IMR-90 (cell line): ENCODE data around the gene LRRC10B. TPM values are rescaled to one million over a fixed set of nuclear protein-coding genes. Genes with fewer than 3 reads are reported as not detected.
A peak's percentile ranks its signal among the peaks of the same experiment; 100 is the strongest.

Experiments used
- ATAC-seq: fragments of 200-7000 bp; cut with Tn5 transposase; 2 replicates; pipeline ENCODE4 v1.9.1; 2020; ENCODE audit warnings: low read depth, mild to moderate bottlenecking, moderate library complexity
- BruUV-seq: library from RNA; stranded (reverse); fragments of 400-500 nt; replicated peaks from 2 replicates; lab custom pipeline; 2021; lab: Mats Ljungman, UMichigan
- CTCF ChIA-PET: fragments of 300-600 bp; formaldehyde crosslinking; extraction: SDS; loops from one replicate; lab custom pipeline; 2021; ENCODE audit warnings: antibody characterized with exemption; lab: Yijun Ruan, JAX
- POLR2A ChIA-PET: fragments of 300-600 bp; sonication (Branson Sonifier 250); formaldehyde crosslinking; loops from one replicate; lab custom pipeline; 2022; ENCODE audit warnings: antibody characterized with exemption; ENCODE audit not compliant: unreplicated experiment; lab: Charles Lee
- DNase-seq: peaks from one replicate; pipeline ENCODE4 v3.0.0; 2013
- H2AFZ ChIP-seq: replicated peaks from 2 replicates; pipeline ENCODE3; 2013; ENCODE audit warnings: low read length, mild to moderate bottlenecking; ENCODE audit not compliant: poor library complexity
- H2AK5ac ChIP-seq: 2 replicates; pipeline ENCODE4 v1.6.1; 2013; ENCODE audit warnings: low read depth, low read length, inconsistent platforms
- H2AK9ac ChIP-seq: replicated peaks from 2 replicates; pipeline ENCODE3; 2013; ENCODE audit warnings: mild to moderate bottlenecking, low read depth, low read length, moderate library complexity; ENCODE audit not compliant: poor library complexity
- H2BK120ac ChIP-seq: 2 replicates; pipeline ENCODE4 v1.6.1; 2013; ENCODE audit warnings: low read depth, low read length, inconsistent platforms
- H2BK15ac ChIP-seq: 3 replicates; pipeline ENCODE4 v1.6.1; 2013; ENCODE audit warnings: low read depth, low read length, inconsistent platforms
- H2BK20ac ChIP-seq: 2 replicates; pipeline ENCODE4 v1.6.1; 2013; ENCODE audit warnings: low read depth, mild to moderate bottlenecking, inconsistent platforms, low read length, moderate library complexity
- H2BK5ac ChIP-seq: 2 replicates; pipeline ENCODE4 v1.6.1; 2013; ENCODE audit warnings: mild to moderate bottlenecking, low read depth, low read length, inconsistent platforms; ENCODE audit not compliant: poor library complexity, severe bottlenecking
- H3K14ac ChIP-seq: replicated peaks from 2 replicates; pipeline ENCODE4 v1.6.1; 2013; ENCODE audit warnings: low read depth, low read length, inconsistent platforms
- H3K18ac ChIP-seq: 2 replicates; pipeline ENCODE4 v1.6.1; 2013; ENCODE audit warnings: low read depth, low read length, control low read depth
- H3K23ac ChIP-seq: 2 replicates; pipeline ENCODE4 v1.6.1; 2013; ENCODE audit warnings: low read depth, low read length, inconsistent platforms
- H3K27ac ChIP-seq: 2 replicates; pipeline ENCODE4 v1.5.1; 2013; ENCODE audit warnings: mild to moderate bottlenecking, control low read depth, low read length; ENCODE audit not compliant: insufficient read depth
- H3K27me3 ChIP-seq: 2 replicates; pipeline ENCODE4 v1.6.1; 2013; ENCODE audit warnings: low read length; ENCODE audit not compliant: control insufficient read depth, insufficient read depth
- H3K36me3 ChIP-seq: 2 replicates; pipeline ENCODE4 v1.6.1; 2013; ENCODE audit warnings: low read length, mixed read lengths; ENCODE audit not compliant: control insufficient read depth, insufficient read depth
- H3K4ac ChIP-seq: 2 replicates; pipeline ENCODE4 v1.6.1; 2013; ENCODE audit warnings: low read depth, low read length, inconsistent platforms
- H3K4me1 ChIP-seq: 2 replicates; pipeline ENCODE4 v1.6.1; 2013; ENCODE audit warnings: low read length, mixed read lengths; ENCODE audit not compliant: control insufficient read depth, insufficient read depth
- H3K4me2 ChIP-seq: 2 replicates; pipeline ENCODE4 v1.6.1; 2013; ENCODE audit warnings: low read depth, mild to moderate bottlenecking, control low read depth, low read length, moderate library complexity
- H3K4me3 ChIP-seq: 2 replicates; pipeline ENCODE4 v1.5.1; 2013; ENCODE audit warnings: low read depth, mild to moderate bottlenecking, control low read depth, low read length, moderate library complexity; ENCODE audit not compliant: insufficient read depth
- H3K56ac ChIP-seq: 2 replicates; pipeline ENCODE4 v1.6.1; 2013; ENCODE audit warnings: low read length, inconsistent platforms; ENCODE audit not compliant: insufficient read depth; ENCODE audit errors: extremely low read depth
- H3K79me1 ChIP-seq, 2 experiments: 2 replicates each; pipeline ENCODE4 v1.6.1; 2013; ENCODE audit warnings: low read length in 2 of 2, inconsistent platforms in 1 of 2, low read depth in 1 of 2
- H3K9ac ChIP-seq: 2 replicates; pipeline ENCODE4 v1.6.1; 2013; ENCODE audit warnings: low read depth, low read length, control low read depth
- H3K9me1 ChIP-seq: 2 replicates; pipeline ENCODE4 v1.6.1; 2013; ENCODE audit warnings: low read length, inconsistent platforms; ENCODE audit not compliant: insufficient read depth
- H3K9me3 ChIP-seq: 2 replicates; pipeline ENCODE4 v1.6.1; 2013; ENCODE audit warnings: low read length; ENCODE audit not compliant: control insufficient read depth, insufficient read depth
- H4K20me1 ChIP-seq: 2 replicates; pipeline ENCODE4 v1.6.1; 2013; ENCODE audit warnings: low read length, inconsistent platforms; ENCODE audit not compliant: insufficient read depth
- H4K5ac ChIP-seq: 2 replicates; pipeline ENCODE4 v1.6.1; 2013; ENCODE audit warnings: mild to moderate bottlenecking, low read depth, low read length, control low read depth
- H4K8ac ChIP-seq, 2 experiments: 2 replicates each; pipeline ENCODE4 v1.6.1; 2013; ENCODE audit warnings: low read depth in 2 of 2, low read length in 2 of 2, control low read depth in 1 of 2, inconsistent platforms in 1 of 2
- H4K91ac ChIP-seq: 2 replicates; pipeline ENCODE4 v1.6.1; 2013; ENCODE audit warnings: low read depth, low read length, inconsistent platforms; ENCODE audit not compliant: insufficient read depth
- CHD1 ChIP-seq: IDR thresholded peaks from 2 replicates; pipeline ENCODE4 v1.6.1; 2012; ENCODE audit warnings: low read depth, low read length, improper control_type of control experiment
- MXI1 ChIP-seq: IDR thresholded peaks from 2 replicates; pipeline ENCODE4 v1.6.1; 2012; ENCODE audit warnings: low read depth, mild to moderate bottlenecking, low read length, moderate library complexity, borderline replicate concordance
- NFE2L2 ChIP-seq: fragments of 150-350 bp; IDR thresholded peaks from 2 replicates; pipeline ENCODE4 v1.6.1; 2016; ENCODE audit warnings: low read depth, mild to moderate bottlenecking, low read length
- POLR2A ChIP-seq: IDR thresholded peaks from 2 replicates; pipeline ENCODE4 v1.6.1; 2012; ENCODE audit warnings: mild to moderate bottlenecking, low read depth, low read length
- RFX5 ChIP-seq: IDR thresholded peaks from 2 replicates; pipeline ENCODE4 v1.8.0; 2012; ENCODE audit warnings: low read depth, mild to moderate bottlenecking, low read length, moderate library complexity
- SMC3 ChIP-seq: fragments of 150-350 bp; IDR thresholded peaks from 2 replicates; pipeline ENCODE4 v1.6.1; 2016; ENCODE audit warnings: low read depth, mild to moderate bottlenecking, antibody characterized with exemption, low read length, moderate library complexity
- WGBS, 2 experiments: methylation state at CpG; one replicate each; pipeline versions ENCODE4 v1.1.5 to v1.1.7; 2013; ENCODE audit warnings: missing lambda C conversion rate in 2 of 2; ENCODE audit not compliant: insufficient read length in 1 of 2; ENCODE audit errors: extremely low coverage in 2 of 2; 5-methylcytosine and 5-hydroxymethylcytosine counted together
- dilution Hi-C: fragments of 300-500 bp; cut with HindIII; formaldehyde crosslinking; loops from one replicate; pipeline ENCODE4 v1.14.3; 2018; ENCODE audit warnings: low sequenced_read_pairs; ENCODE audit not compliant: unreplicated experiment
- in situ Hi-C: fragments of 300-500 bp; cut with MboI; formaldehyde crosslinking; loops from 3 replicates; pipeline ENCODE4 v1.14.3; 2019; ENCODE audit warnings: low sequenced_read_pairs, inconsistent platforms, mixed read lengths
- intact Hi-C: fragments of 100-400 bp; cut with micrococcal nuclease; formaldehyde crosslinking; loops from 2 replicates; pipeline ENCODE4 v1.10.0; 2022
- polyA plus RNA-seq, 3 experiments: library from polyadenylated mRNA; depleted of rRNA; stranded (reverse); fragments of >200 nt; gene quantifications; 2 replicates each; pipeline ENCODE4 v1.2.3, GENCODE V29; 2012; ENCODE audit warnings: low replicate concordance in 1 of 3
- total RNA-seq: library from RNA; depleted of rRNA; stranded (reverse); fragments of >200 nt; gene quantifications from 2 replicates; pipeline ENCODE4 v1.2.3, GENCODE V29; 2012
- TF ChIP-seq, protein P1 (sequence below): fragments of 150-350 bp; IDR thresholded peaks from 2 replicates; pipeline ENCODE4 v1.6.1; 2017; ENCODE audit warnings: mild to moderate bottlenecking, antibody characterized with exemption, low read length, low read depth

LRRC10B gene
- total and polyA plus RNA-seq, 2 of the 4 experiments (the other 2 are of a cell fraction) = not detected

DNA sequence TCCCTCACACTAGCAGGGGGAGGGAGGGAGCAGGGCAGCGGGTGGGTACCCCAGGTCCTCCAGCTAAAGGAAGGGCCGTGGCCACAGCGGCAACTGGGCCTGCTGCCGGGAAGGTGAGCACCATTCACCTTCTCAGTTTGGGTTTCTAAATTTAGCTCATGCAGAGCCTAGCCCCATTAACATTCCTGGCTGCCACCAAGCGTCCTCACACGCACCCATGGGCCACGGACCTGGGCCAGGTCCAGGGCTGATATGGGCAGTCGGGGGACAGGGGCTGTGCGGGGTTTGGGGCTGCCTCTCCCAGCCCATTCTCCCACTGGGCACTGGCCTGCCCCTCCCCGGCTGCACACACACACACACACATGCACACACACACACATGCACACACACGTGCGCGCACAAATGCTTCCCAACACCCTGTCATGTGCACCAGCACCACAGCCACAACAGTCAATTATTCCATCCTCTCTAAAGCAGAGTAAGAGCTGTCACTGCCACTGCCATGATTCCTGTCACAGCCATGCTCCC, 43.6 kb downstream of the LRRC10B start:
- Histone ChIP-seq H3K23ac (no peak overlapping the region), H2BK120ac (no peak overlapping the region), H3K9ac (no peak overlapping the region), H3K14ac (no peak overlapping the region), H4K5ac (no peak overlapping the region), H2BK15ac (no peak overlapping the region), H3K56ac (no peak overlapping the region), H3K27ac (no peak overlapping the region), H4K20me1 (no peaks in the 10 kb centered on the region; the same call in 1 of the 2 replicates), H2AK5ac (no peak overlapping the region), H3K27me3 (peaks cover 53% of the 10 kb centered on the region), H3K4me1 (peaks cover 2% of the 10 kb centered on the region; the same call in 1 of the 2 replicates), H4K91ac (no peak overlapping the region), H3K9me1 (no peaks in the 10 kb centered on the region), H4K8ac (no peak overlapping the region), H3K4ac (no peak overlapping the region), H3K4me3 (no peak overlapping the region), H2BK20ac (no peak overlapping the region), H3K79me1 (no peaks in the 10 kb centered on the region), H3K18ac (no peak overlapping the region), H2AK9ac (peak overlapping the region; percentile 70), H3K4me2 (no peak overlapping the region), H2AFZ (peak overlapping the region; percentile 65), H3K9me3 (no peaks in the 10 kb centered on the region), H3K36me3 (no peaks in the 10 kb centered on the region), H2BK5ac (no peak overlapping the region)
- intact Hi-C loops = no loop called here
- POLR2A ChIA-PET = no interaction called here
- dilution Hi-C loops = no loop called here
- in situ Hi-C loops = no loop called here
- 69% methylated on average over 5 of the region's 13 CpGs; no CpG with 5 or more reads in 1 of the 2 experiments for WGBS, 2 experiments
- CTCF ChIA-PET = no interaction called here
- DNase-seq (no peak), ATAC-seq (no peak)
- no TSS peak for BruUV-seq
- no peak for TF ChIP-seq SMC3
- TF ChIP-seq MXI1 = no peak
- TF ChIP-seq RFX5 = no peak
- TF ChIP-seq, protein P1, sequence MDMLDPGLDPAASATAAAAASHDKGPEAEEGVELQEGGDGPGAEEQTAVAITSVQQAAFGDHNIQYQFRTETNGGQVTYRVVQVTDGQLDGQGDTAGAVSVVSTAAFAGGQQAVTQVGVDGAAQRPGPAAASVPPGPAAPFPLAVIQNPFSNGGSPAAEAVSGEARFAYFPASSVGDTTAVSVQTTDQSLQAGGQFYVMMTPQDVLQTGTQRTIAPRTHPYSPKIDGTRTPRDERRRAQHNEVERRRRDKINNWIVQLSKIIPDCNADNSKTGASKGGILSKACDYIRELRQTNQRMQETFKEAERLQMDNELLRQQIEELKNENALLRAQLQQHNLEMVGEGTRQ = no peak
- no peak for TF ChIP-seq NFE2L2
- TF ChIP-seq CHD1 = no peak
- no peak for TF ChIP-seq POLR2A
